HepG2 (cell line): ENCODE results near the gene IQCH. TPM values are rescaled to one million over a fixed set of nuclear protein-coding genes. Genes with fewer than 3 reads are reported as not detected.
A peak's percentile ranks its signal among the peaks of the same experiment; 100 is the strongest.

Experiments used
- ARNT ChIP-seq: fragments of 450-650 bp; IDR thresholded peaks from 2 replicates; pipeline ENCODE4 v1.6.1; 2017
- CHCHD3 ChIP-seq: sonication (generic); formaldehyde crosslinking; IDR thresholded peaks from 2 replicates; pipeline ENCODE4 v1.8.0; 2022; ENCODE audit warnings: mild to moderate bottlenecking, missing genetic modification reagents, moderate library complexity
- DPF2 ChIP-seq: sonication (generic); formaldehyde crosslinking; IDR thresholded peaks from 2 replicates; pipeline ENCODE4 v1.4.0; 2020; ENCODE audit warnings: mild to moderate bottlenecking, low read depth, missing genetic modification reagents, borderline replicate concordance
- FOXA3 ChIP-seq: IDR thresholded peaks from 2 replicates; pipeline ENCODE4 v1.6.1; 2016; ENCODE audit warnings: missing genetic modification reagents, missing compliant biosample characterization
- KDM3A ChIP-seq: IDR thresholded peaks from 2 replicates; pipeline ENCODE4 v1.6.1; 2018; ENCODE audit warnings: low read depth, missing compliant biosample characterization
- KLF6 ChIP-seq: IDR thresholded peaks from 2 replicates; pipeline ENCODE4 v1.8.0; 2016; ENCODE audit warnings: missing biosample characterization, missing genetic modification reagents
- NFIB ChIP-seq: sonication (generic); formaldehyde crosslinking; IDR thresholded peaks from 2 replicates; pipeline ENCODE4 v1.9.0; 2021; ENCODE audit warnings: missing genetic modification reagents, mild to moderate bottlenecking, borderline replicate concordance
- NR2C2 ChIP-seq: sonication (generic); formaldehyde crosslinking; IDR thresholded peaks from 2 replicates; pipeline ENCODE4 v1.4.0; 2020; ENCODE audit warnings: missing genetic modification reagents, mild to moderate bottlenecking, moderate library complexity, borderline replicate concordance
- RAD51 ChIP-seq: fragments of 450-650 bp; IDR thresholded peaks from 2 replicates; pipeline ENCODE4 v1.6.1; 2016; ENCODE audit warnings: borderline replicate concordance
- RXRB ChIP-seq: IDR thresholded peaks from 2 replicates; pipeline ENCODE4 v1.6.1; 2016; ENCODE audit warnings: borderline replicate concordance, missing genetic modification reagents, missing compliant biosample characterization
- SNAPC2 ChIP-seq: sonication (generic); formaldehyde crosslinking; IDR thresholded peaks from 2 replicates; pipeline ENCODE4 v1.8.1; 2022; ENCODE audit warnings: mild to moderate bottlenecking, missing genetic modification reagents
- SOX13 ChIP-seq, 3 experiments: fragments of 450-650 bp in 1 of 3; sonication (generic) in 1 of 3; formaldehyde crosslinking in 1 of 3; IDR thresholded peaks in 2 of 3; conservative IDR thresholded peaks in 1 of 3; 2 replicates each; pipeline versions ENCODE4 v1.5.0 to v1.6.1; 2016 to 2020; ENCODE audit warnings: antibody characterized with exemption in 1 of 3, mild to moderate bottlenecking in 1 of 3, missing compliant biosample characterization in 1 of 3, missing genetic modification reagents in 1 of 3, moderate library complexity in 1 of 3
- SP2 ChIP-seq: sonication (generic); formaldehyde crosslinking; IDR thresholded peaks from 2 replicates; pipeline ENCODE4 v1.5.1; 2020; ENCODE audit warnings: mild to moderate bottlenecking, missing genetic modification reagents
- THAP11 ChIP-seq: IDR thresholded peaks from 2 replicates; pipeline ENCODE4 v1.6.1; 2016; ENCODE audit warnings: missing biosample characterization, missing genetic modification reagents
- TSC22D2 ChIP-seq: sonication (generic); formaldehyde crosslinking; IDR thresholded peaks from 2 replicates; pipeline ENCODE4 v1.5.1; 2020; ENCODE audit warnings: missing genetic modification reagents, mild to moderate bottlenecking, borderline replicate concordance
- ZFP90 ChIP-seq: sonication (generic); formaldehyde crosslinking; IDR thresholded peaks from 2 replicates; pipeline ENCODE4 v1.8.0; 2022; ENCODE audit warnings: missing genetic modification reagents, mild to moderate bottlenecking, inconsistent platforms, borderline replicate concordance
- ZKSCAN5 ChIP-seq: sonication (generic); formaldehyde crosslinking; IDR thresholded peaks from 2 replicates; pipeline ENCODE4 v1.5.1; 2020; ENCODE audit warnings: mild to moderate bottlenecking, missing genetic modification reagents
- ZNF230 ChIP-seq: sonication (generic); formaldehyde crosslinking; IDR thresholded peaks from 2 replicates; pipeline ENCODE4 v1.4.0; 2020; ENCODE audit warnings: mild to moderate bottlenecking, missing genetic modification reagents
- ZNF263 ChIP-seq: sonication (generic); formaldehyde crosslinking; IDR thresholded peaks from 2 replicates; pipeline ENCODE4 v1.4.0; 2020; ENCODE audit warnings: missing genetic modification reagents
- ZNF704 ChIP-seq: sonication (generic); formaldehyde crosslinking; IDR thresholded peaks from 2 replicates; pipeline ENCODE4 v1.8.1; 2023; ENCODE audit warnings: mild to moderate bottlenecking, inconsistent platforms, moderate library complexity, missing genetic modification reagents, borderline replicate concordance
- ZNF891 ChIP-seq: sonication (generic); formaldehyde crosslinking; IDR thresholded peaks from 2 replicates; pipeline ENCODE4 v1.5.0; 2020; ENCODE audit warnings: mild to moderate bottlenecking, missing genetic modification reagents
- polyA plus RNA-seq, 8 experiments: library from polyadenylated mRNA; depleted of rRNA in 3 of 8; stranded (reverse) in 7 of 8; unstranded in 1 of 8; fragments of >200 nt; fragmentation: Illumina TruSeq in 4 of 8; extraction: Trizol in 4 of 8; gene quantifications; 2 replicates each; pipeline versions ENCODE4 v1.2.1 to v1.2.3, GENCODE V29; 2011 to 2016; ENCODE audit warnings: low read depth in 4 of 8, missing spikeins in 1 of 8, mixed read lengths in 1 of 8; ENCODE audit not compliant: insufficient read depth in 1 of 8
- total RNA-seq, 5 experiments: library from RNA; depleted of rRNA; stranded (reverse); fragments of >200 nt; fragmentation: Illumina TruSeq; extraction: Trizol; gene quantifications; 2 replicates each; pipeline ENCODE4 v1.2.3, GENCODE V29; 2016; ENCODE audit warnings: low read depth in 1 of 5
- TF ChIP-seq, protein P1 (sequence below): sonication (generic); formaldehyde crosslinking; IDR thresholded peaks from 2 replicates; pipeline ENCODE4 v1.5.0; 2020; ENCODE audit warnings: mild to moderate bottlenecking, missing genetic modification reagents, moderate library complexity
- TF ChIP-seq, protein P2 (sequence below): sonication (generic); formaldehyde crosslinking; IDR thresholded peaks from 2 replicates; pipeline ENCODE4 v1.4.0; 2020; ENCODE audit warnings: missing genetic modification reagents, low read depth, mild to moderate bottlenecking, borderline replicate concordance
- TF ChIP-seq, protein P3 (sequence below): sonication (generic); formaldehyde crosslinking; conservative IDR thresholded peaks from 2 replicates; pipeline ENCODE4 v1.4.0; 2020; ENCODE audit warnings: missing genetic modification reagents

IQCH gene
- total and polyA plus RNA-seq, 2 of the 13 experiments (the other 11 are each of a cell fraction or from before 2014, with no cell fraction given), result 0.16 to 0.55 TPM

- no peak for TF ChIP-seq ZNF704
- TF ChIP-seq ZKSCAN5 (CRISPR knock-in tag), result no peak
- TF ChIP-seq ZNF891 (CRISPR knock-in tag), result no peak
- TF ChIP-seq, protein P1, sequence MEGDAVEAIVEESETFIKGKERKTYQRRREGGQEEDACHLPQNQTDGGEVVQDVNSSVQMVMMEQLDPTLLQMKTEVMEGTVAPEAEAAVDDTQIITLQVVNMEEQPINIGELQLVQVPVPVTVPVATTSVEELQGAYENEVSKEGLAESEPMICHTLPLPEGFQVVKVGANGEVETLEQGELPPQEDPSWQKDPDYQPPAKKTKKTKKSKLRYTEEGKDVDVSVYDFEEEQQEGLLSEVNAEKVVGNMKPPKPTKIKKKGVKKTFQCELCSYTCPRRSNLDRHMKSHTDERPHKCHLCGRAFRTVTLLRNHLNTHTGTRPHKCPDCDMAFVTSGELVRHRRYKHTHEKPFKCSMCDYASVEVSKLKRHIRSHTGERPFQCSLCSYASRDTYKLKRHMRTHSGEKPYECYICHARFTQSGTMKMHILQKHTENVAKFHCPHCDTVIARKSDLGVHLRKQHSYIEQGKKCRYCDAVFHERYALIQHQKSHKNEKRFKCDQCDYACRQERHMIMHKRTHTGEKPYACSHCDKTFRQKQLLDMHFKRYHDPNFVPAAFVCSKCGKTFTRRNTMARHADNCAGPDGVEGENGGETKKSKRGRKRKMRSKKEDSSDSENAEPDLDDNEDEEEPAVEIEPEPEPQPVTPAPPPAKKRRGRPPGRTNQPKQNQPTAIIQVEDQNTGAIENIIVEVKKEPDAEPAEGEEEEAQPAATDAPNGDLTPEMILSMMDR (CRISPR knock-in tag), result peak; percentile 26; the same call in 1 of the 2 replicates
- no peak for TF ChIP-seq ZFP90
- TF ChIP-seq NFIB (CRISPR knock-in tag), result no peak
- peak; percentile 85 for TF ChIP-seq THAP11 (CRISPR knock-in tag)
- peak; percentile 61; the same call in 1 of the 2 replicates for TF ChIP-seq CHCHD3 (CRISPR knock-in tag)
- TF ChIP-seq ARNT, result no peak
- TF ChIP-seq SP2 (CRISPR knock-in tag), result peak; percentile 68
- TF ChIP-seq, protein P2, sequence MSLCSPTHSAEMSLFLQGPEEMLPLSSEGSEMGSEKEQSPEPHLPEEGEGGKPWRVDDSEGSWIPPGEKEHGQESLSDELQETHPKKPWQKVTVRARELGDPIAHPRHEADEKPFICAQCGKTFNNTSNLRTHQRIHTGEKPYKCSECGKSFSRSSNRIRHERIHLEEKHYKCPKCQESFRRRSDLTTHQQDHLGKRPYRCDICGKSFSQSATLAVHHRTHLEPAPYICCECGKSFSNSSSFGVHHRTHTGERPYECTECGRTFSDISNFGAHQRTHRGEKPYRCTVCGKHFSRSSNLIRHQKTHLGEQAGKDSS (CRISPR knock-in tag), result no peak
- TF ChIP-seq SOX13 (IDR thresholded peaks at IDR 0.05), result no peak
- 0 out of 4 replicates have a peak, but pooled peaks of 1 of the 2 experiments have one; percentile 17 for TF ChIP-seq SOX13 (CRISPR knock-in tag; conservative IDR thresholded peaks at IDR 0.05 in 1 of 2, IDR thresholded peaks at IDR 0.05 in 1 of 2)
- TF ChIP-seq RAD51, result no peak
- TF ChIP-seq, protein P3, sequence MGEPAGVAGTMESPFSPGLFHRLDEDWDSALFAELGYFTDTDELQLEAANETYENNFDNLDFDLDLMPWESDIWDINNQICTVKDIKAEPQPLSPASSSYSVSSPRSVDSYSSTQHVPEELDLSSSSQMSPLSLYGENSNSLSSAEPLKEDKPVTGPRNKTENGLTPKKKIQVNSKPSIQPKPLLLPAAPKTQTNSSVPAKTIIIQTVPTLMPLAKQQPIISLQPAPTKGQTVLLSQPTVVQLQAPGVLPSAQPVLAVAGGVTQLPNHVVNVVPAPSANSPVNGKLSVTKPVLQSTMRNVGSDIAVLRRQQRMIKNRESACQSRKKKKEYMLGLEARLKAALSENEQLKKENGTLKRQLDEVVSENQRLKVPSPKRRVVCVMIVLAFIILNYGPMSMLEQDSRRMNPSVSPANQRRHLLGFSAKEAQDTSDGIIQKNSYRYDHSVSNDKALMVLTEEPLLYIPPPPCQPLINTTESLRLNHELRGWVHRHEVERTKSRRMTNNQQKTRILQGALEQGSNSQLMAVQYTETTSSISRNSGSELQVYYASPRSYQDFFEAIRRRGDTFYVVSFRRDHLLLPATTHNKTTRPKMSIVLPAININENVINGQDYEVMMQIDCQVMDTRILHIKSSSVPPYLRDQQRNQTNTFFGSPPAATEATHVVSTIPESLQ (CRISPR knock-in tag), result no peak
- peak; percentile 51; the same call in 1 of the 2 replicates for TF ChIP-seq KLF6
- TF ChIP-seq NR2C2, result peak; percentile 99
- TF ChIP-seq SNAPC2 (CRISPR knock-in tag), result no peak
- TF ChIP-seq ZNF263 (CRISPR knock-in tag), result peak; percentile 38; the same call in 1 of the 2 replicates
- TF ChIP-seq FOXA3, result no peak
- no peak for TF ChIP-seq ZNF230 (CRISPR knock-in tag)
- no peak for TF ChIP-seq DPF2 (CRISPR knock-in tag)
- no peak for TF ChIP-seq TSC22D2 (CRISPR knock-in tag)
- TF ChIP-seq RXRB, result no peak
- no peak for TF ChIP-seq KDM3A
Observed at GRCh38 chr15:67542420-67543347, 288.1 kb downstream of the IQCH start, which contains the start of gene MAP2K5 (continued).
